ENCODE results near the gene NRBP1.

The NRBP1 gene

DNA sequence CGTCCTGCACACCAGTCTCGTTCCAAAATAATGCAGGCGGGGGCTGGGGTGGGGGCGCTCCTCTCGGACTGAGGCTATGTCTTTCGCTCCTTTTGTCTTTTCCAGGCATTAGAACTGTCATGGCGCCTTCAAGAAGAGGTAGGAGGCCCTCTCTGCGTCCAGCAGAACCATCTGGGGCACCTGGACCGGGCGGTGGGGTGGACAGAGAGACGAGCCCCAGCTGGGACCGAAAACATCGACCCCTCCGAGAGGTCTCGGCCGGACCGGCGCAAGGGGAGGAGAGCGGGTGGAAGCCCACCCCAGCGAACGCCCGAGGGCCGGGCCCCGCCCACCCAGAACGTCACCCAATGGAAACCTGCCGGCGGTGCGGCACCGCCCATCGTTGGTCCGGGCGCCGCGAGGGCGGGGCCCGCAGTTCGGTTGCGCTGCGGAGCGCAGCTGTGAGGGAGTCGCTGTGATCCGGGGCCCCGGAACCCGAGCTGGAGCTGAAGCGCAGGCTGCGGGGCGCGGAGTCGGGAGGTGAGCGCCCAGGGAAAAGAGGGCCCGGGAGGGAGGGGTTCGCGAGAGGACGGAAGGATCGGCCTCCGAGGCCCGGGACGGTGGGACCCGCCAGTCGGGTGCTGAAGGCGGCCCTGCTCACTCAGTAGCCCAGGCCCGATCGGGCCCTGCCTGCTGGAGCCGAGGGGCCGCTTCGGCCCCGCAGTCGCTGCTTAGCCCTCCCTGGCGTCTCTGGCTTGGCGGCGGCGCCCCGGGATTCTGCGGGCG is at the start of gene NRBP1:
NRBP1 (plus strand) TSS at position 419 of the 765 bp plus-strand sequence. CDS start 4,643 bp downstream, outside the sequence.
- peak; percentile 93 for DNase-seq

DNA sequence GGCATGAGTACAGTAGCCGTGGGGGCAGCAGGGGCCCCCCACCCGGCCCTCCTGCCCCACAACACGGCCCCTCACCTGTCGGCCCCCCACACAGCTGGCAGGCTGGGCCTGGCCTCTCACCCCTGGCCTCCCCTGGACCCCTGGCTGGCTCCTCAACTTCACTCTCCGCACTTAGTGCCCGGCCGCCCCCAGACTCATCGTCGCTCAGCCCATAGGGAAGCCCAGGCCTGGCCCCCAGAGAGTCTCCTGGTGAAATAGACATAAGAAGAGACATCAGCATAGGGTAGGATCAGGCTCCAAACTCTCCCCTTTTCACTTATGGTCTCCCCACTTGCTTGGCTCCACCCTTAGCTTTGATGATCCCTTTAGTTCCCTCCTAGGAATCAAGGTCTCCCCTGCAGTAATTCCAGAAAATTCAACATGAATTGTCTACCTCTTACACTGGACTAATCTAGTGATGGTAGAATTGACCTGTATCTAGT is 49.6 kb upstream of the NRBP1 start:
- DNase-seq = no peak

DNA sequence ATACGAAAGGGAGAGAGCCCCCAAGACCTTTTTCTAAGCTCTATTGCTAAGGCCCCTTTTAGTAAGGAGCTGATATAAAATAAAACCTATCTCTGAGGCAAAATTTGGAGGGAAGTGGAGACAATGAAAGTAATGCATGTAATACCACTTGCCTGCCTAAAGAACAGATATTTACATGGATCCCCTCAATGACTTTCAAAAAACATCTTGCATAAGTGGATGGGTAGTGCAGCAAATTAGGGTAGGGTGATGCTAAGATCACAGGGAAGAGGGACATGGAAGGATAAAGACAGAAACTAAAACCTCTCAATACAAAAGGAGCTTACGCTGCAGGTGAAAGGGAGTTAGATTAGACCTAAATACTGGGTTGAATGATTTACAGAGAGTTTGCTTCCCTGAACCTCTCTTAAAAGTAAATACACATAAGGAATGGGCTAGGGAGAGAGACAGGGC is 49.0 kb upstream of the NRBP1 start:
- DNase-seq = no peak

DNA sequence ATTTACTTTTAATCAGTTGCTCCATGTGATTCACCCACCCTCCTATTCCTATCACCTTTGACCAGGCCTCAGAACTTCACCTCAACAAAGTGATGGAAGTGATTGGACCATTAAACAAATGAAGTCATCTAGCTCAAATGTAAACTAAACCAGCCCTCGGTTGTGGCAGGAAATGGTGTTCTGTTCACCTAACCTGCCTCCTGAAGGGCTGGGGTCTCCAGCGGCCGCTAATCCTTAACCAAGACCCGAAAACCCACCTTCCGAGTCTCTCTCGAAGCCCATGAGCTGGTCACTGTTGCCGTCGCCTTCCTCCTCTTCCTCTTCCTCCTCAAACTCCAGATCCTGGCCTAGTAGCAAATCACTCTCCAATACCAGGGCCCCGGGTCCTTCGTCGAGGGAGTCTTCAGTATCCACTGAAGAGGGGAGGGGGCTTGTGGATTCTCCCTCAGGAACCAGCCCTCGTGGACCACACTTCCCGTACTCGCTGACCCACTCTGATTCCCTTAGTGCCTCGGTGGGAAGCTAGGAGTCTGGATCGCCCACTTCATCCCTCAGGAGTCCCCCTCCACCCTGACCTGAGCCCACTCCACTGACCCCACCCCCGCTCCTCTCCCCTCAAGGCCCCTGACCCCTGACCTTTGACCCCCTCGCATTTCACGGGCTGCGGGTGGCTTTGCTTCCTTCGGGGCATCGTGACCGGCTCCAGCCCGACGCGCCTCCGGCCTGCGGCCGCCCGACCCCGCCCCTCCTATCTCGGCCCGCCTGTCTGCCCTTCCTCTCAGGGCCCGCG is 48.4 kb upstream of the NRBP1 start:
- DNase-seq = peak; percentile 68

DNA sequence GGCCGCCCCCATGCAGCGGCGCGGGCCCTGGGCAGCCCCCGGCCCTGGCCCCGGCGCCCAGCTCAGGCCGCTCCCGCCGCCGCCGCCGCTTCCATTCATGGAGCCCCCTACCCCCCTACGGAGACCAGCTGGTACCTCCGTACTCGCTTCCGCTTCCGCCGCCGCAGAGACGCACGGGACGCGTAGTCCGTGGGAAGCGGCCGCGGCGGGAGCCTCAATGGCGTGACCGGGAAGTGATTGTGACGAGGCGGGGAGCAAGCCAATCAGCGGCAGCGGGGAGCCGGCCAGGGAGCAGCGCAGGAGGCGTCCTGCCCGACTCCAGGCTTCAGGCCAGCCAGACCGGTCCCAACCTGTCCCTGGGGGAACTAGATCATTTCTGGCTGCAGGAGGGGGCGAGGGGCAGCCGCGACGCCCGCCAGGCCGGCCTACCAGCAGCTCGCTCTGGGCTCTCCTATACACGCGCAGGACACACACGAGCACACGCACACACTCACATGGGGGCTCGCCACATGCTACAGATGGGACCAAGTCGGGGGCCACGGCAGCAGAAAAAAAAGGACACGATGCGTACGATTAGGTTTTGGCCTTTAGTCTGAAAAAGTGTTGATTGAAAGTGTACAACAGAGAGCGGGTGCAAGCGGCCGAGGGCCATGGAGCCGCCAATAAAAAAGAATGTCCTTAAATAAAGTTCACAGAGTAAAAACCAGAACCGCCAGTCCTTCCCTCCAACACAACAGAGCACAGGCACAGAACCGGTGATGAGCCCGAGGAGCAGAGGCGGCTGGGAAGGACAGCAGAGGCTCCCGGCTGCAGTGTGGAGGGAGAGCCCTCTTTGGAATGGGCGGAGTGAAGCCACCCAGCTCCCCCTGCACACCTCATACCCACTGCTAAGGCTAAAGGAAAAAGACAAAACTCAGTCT is 47.5 kb upstream of the NRBP1 start, which contains the start of gene ZNF513:
ZNF513 (minus strand) TSS at position 109 of the 920 bp plus-strand sequence. CDS start 208 bp downstream, outside the sequence.
- peak; percentile 93 for DNase-seq

DNA sequence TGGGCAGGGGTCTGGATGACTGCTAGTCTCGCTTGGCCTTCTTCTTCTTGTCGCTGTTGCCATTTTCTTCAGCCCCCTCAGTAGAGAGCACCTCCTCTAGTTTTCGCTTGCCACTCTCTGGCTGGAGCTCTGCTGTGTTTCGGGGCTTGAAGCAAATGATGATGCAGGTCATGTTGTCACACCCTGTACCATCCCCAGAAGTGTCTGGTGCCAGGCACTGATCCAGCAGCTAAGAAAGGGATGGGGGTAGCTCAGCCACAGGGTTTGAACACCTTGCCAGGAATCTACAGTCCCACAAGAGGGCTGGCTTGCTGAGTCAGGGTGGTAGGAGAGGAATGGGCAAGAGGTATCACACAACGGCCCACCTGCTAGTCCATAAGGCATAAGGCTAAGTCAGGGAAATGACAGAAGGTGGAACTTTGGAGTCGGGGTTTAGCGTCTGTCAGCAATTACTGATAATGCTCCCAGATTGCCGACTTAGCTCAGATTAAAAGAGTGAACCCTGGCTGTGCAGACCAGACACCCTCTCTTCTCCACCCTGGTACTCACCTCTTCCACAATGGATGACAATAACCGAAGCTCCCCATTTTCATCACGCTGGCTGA is 46.8 kb upstream of the NRBP1 start:
- no peak for DNase-seq

DNA sequence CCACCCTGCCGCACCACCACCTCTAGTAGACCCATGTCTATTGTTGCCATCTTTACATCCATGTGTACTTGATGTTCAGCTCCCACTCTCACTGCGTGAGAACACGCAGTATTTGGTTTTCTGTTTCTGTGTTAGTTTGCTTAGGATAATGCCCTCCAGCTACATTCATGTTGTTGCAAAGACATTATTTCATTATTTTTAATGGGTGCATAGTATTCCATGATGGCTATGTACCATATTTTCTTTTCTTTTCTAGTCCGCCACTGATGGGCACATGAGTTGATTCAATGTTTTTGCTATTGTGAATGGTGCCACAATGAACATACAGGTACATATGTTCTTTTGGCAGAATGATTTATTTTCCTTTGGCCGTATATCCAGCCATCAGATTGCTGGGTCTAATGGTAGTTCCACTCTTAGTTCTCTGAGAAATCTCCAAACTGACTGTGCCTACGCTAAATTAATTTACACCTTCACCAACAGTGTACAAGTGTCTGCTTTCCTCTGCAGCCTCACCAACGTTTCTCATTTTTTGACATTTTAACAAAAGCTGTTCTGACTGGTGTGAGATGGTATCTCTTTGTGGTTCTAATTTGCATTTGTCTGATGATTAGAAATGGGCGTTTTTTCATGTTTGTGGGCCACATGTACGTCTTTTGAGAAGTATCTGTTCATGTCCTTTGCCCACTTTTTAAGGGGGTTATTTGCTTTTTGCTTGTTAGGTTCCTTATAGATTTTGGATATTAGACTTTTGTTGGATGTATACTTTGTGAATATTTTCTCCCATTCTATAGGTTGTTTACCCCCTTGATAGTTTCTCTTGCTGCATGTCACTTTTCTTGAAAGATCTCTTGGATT is 37.4 kb upstream of the NRBP1 start:
- no peak for DNase-seq

DNA sequence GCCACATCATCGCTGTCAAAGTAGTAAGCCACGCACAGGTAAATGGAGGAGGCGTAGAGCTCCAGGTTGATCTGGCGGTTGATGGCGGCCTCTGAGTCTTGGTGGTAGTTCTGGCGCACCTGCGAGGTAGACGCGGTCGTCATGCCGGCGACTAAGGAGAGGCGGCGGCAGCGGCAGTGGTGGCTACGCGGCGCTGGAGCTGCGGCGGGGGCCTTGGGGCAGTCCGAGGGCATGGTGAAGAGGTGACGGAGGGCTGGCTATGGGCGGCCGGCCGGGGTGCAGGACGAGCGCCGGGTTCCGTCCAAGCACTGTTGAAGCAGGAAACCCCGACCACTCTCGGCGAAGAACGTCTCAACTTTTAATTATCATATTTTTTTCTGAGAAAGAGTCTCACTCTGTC is 35.2 kb upstream of the NRBP1 start:
- no peak for DNase-seq

DNA sequence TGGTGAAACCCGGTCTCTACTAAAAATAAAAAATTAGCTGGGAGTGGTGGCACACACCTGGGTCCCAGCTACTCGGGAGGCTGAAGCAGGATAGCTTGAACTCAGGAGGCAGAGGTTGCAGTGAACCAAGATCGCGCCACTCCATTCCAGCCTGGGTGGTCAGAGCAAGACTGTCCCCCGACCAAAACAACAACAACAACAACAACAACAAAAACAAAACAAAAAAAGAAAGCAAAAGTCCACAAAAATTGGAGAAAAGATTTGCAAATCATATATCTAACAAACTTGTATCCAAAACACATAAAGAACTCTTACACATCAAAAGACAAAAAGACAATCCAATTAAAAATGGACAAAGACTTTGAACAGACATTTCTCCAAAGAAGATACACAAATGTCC is 29.5 kb upstream of the NRBP1 start:
- no peak for DNase-seq

DNA sequence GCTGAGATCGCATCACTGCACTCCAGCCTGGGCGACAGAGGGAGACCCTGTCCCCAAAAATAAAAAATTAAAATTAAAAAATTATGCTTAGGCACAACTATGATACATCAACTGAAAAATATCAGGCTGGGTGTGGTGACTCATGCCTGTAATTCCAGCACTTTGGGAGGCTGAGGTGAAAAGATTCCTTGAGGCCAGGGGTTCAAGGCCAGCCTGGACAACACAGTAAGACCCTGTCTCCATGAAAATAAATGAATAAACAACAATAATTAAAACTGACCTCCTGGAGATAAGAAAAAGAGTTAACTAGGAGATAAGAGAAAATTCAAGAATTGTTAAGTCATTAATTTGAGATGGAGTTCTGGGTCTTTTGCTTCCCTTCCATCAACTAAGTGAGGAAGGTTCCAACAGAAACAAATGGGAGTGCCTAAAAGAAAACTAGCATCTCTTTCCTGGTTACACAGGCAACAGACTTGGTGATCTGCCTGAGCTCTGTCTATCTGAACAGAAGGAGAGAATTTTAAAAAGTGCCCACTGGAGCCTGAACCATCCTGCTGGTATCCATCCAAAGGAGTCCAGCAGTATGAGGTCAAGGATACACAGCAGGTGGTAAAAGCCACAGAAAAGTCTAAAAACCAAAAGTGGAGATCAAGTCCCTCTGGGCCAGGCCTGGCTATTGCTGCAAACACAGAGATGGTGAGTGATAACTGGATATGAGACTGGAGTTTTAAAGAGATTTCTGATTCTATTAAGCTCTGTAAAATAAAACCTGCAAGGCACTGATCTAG is 27.9 kb upstream of the NRBP1 start:
- DNase-seq = no peak

DNA sequence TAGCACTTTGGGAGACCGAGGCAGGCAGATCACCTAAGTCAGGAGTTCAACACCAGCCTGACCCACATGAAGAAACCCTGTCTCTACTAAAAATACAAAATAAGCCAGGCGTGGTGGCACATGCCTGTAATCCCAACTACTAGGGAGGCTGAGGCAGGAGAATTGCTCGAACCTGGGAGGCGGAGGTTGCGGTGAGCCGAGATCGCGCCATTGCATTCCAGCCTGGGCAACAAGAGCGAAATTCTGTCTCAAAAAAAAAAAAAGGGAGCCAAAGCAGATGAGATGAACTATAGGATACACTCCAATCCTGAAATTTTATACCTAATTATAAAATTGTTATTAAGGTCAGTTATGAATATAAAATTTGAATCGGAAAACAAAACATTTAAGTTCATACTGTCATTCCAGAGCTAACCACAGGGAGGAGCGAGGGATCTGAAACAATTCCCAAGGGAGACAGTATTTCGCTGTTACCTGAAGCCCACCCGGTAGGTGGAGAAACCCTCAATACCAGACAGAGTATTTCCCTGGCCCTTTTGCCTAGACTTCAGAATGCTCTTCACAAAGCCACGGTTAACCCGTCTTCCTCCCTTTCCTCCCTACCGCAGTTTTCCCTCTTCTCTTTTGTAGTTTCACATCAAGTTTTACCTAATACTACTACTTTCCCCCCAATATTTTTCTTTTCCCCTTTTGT is 20.5 kb upstream of the NRBP1 start:
- no peak for DNase-seq

DNA sequence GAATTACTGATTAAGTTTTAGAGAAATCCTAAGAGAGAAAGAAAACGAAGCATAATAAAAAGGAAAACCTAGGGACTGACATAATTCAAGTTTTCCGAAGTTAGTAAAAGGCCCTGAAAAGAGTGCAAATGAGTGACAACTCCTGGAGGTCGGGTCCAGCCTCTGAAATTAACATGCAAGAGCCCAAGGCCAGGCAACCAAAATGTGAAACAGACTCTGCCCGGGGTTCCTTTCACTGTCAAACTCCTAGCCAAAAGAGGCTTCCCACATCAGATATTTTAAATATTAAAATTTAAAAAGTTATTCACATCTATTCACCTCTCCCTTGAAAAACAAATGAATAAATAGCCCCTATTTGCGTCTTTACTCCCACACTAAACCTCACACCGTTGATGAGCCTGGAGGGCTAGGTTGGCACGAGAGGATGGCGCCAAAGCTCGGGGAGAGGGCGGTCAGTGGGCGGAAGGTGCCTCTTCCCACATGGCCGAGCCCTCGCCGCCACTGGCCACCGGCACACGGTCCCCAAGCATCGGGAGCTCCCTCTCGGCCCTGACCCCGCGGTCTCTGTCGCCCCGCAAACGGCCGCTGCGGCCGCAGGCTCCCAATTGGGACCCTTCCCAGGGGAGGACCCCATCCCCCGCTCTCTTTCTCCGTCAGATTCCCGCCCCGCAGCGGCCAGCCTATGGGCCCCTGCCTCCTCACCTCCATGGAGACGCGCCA is 19.7 kb upstream of the NRBP1 start:
- DNase-seq = peak; percentile 30

DNA sequence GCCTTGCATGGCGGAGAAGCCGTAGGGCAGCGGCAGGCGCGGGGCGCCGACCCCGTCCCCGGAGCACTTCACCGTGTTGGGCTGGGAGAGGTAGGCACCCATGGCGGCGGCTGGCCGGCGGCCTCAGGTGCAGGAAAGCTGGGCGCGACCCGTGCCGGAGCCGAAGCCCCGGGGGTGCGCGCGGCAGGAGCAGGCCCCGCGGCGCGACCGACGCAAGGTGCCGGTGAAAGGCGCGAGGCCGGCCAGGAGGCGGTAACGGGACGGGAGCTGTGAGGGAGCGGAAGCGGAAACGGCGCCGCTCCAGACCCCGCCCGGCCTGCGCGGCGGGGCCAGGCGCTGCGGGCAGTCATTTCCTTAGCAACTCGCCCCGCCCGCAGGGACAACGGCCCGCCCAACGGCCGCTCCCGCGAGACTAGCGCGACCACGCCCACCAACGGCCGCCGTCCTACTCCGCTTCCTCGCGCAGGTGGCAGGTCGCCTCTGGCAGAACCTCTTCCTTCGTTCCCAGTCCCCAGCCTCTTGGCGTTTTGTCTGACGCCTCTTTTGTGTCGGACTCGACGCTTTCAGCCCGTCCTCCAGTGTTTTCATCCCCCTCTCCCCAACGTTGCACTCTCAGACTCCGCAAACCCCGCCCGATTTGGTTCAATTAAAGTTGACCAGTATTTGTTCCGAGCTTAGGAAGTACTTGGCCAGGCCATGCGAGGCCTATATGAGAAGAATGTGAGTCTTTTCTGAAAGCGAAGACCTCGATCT is 18.9 kb upstream of the NRBP1 start, which contains the start of gene PPM1G:
PPM1G (minus strand) TSS at position 271 of the 753 bp plus-strand sequence; CDS start at position 102, 169 bp downstream.
- DNase-seq = peak; percentile 97

DNA sequence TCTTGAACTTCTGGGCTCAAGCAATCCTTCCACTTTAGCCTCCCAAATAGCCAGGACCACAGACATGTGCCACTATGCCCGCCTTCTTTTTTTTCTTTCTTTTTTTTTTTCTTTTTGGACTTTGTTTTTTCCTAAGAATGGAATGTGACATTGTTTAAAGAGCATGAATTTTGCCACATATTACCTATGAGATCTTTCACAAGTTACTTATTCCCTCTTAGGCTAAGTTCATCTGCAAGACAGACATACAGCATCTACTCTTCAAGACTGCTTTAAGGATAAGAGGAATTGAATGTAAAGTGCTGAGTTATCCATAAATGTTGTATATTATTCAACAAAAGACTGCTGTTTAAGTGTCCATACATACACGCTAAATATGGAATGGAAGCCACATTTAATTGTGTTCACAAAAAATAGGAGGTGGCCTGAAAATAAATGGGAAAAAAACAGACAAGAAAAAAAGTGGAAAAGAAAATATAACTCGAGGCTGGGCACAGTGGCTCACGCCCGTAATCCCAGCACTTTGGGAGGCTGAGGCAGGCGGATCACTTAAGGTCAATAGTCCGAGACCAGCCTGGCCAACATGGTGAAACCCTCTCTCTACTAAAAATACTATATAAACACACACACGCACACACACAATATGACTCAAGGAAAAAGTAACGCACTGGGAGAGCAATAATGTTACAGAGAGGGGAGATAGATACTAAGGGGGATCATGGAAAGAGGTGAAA is 15.8 kb upstream of the NRBP1 start:
- DNase-seq = no peak

DNA sequence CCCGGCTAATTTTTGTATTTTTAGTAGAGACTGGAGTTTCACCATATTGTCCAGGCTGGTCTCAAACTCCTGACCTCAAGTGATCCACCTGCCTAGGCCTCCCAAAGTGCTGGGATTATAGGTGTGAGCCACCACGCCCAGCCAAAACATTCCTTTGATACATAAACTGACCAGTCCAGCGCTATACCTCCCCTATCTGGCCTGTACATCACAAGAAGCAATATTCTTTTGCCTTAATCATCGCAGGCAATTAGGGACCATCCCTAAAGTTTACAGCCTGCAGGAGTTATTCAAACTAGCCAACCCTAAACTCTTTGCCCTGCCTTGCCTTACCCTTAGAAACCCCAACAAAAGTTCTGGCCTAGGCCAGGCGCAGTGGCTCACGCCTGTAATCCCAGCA is 12.3 kb upstream of the NRBP1 start:
- DNase-seq = no peak

DNA sequence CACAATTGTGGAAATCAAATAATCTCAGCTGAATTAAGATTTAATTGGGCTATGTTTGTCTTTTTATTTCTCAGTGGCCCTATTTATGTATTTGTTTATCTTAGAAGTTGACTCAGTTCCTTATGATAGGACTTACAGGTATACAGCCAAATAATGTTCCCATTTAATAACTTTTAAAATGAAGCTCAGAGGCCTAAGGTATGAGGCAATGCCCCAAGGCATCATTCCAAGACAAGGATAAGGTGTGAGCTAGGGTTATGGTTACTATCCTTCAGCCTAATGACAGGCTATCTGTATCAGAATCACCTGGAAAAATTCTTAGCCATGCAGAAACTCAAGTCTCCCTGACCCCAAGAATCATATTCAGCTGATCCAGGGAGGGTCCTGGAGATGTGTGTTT is 7.4 kb upstream of the NRBP1 start:
- DNase-seq = no peak

DNA sequence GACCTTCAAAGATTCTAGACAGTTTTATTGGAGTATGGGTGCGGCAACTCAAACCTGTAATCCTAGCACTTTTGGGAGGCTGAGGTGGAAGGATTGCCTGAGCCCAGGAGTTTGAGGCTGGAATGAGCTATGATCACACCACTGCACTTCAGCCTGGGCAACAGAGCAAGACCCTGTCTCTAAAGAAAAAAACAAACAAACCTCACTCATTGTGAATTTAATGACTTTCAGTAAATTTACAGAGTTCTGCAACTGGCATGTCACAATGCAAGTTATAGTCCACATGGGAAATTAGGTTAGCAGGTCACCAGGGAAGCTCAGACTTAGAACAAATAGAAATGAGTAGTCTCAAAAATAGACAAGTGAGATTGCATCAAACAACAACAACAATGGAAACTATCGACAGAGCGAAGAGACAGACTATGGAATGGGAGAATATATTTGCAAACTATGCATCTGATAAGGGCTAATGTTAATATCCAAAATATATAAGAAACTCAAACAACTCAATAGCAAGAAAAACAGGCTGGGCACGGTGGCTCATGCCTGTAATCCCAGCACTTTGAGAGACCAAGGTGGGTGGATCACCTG is 6.7 kb upstream of the NRBP1 start:
- no peak for DNase-seq

All from activated CD4-positive, alpha-beta T cell treated with anti-CD3 and anti-CD28 coated beads, Interleukin-2, amount 50 U/mL, for 16 hours (primary cell).